HEK293 (cell line): ENCODE measurements around the gene FKBP5.

Experiments used
- CTCF ChIA-PET: fragments of 350-600 bp; formaldehyde crosslinking; extraction: SDS; loops from one replicate; lab custom pipeline; 2021; ENCODE audit warnings: antibody characterized with exemption; lab: Yijun Ruan, JAX
- POLR2A ChIA-PET: fragments of 300-600 bp; formaldehyde crosslinking; extraction: SDS; loops from one replicate; lab custom pipeline; 2020; ENCODE audit warnings: antibody characterized with exemption, inconsistent platforms; lab: Yijun Ruan, JAX
- H3K27ac ChIP-seq: fragments of 200-500 bp; sonication (Bioruptor generic); 2 replicates; pipeline ENCODE4 v1.5.1; 2014; ENCODE audit warnings: low read depth, low read length, control low read depth, inconsistent platforms; ENCODE audit errors: extremely low read depth
- H3K36me3 ChIP-seq, 2 experiments: fragments of 200-500 bp in 1 of 2; sonication (Bioruptor generic) in 1 of 2; 1 replicate in 1 of 2; 2 replicates in 1 of 2; pipeline ENCODE4 v1.5.1; 2014 to 2017; ENCODE audit warnings: inconsistent platforms in 2 of 2, low read length in 2 of 2; ENCODE audit not compliant: control insufficient read depth in 2 of 2, insufficient read depth in 1 of 2
- H3K4me1 ChIP-seq: fragments of 200-500 bp; sonication (Bioruptor generic); 2 replicates; pipeline ENCODE4 v1.5.1; 2014; ENCODE audit warnings: mild to moderate bottlenecking, low read length, inconsistent platforms; ENCODE audit not compliant: control insufficient read depth, insufficient read depth
- H3K4me3 ChIP-seq: 2 replicates; pipeline ENCODE4 v1.5.1; 2011; ENCODE audit warnings: low read depth, mild to moderate bottlenecking, control low read depth, low read length, moderate library complexity
- H3K9me3 ChIP-seq: fragments of 200-500 bp; sonication (Bioruptor generic); 2 replicates; pipeline ENCODE4 v1.5.1; 2014; ENCODE audit warnings: low read depth, low read length, inconsistent platforms; ENCODE audit not compliant: control insufficient read depth, insufficient read depth
- PRDM1 ChIP-seq: fragments of 450-650 bp; formaldehyde crosslinking; IDR thresholded peaks from 2 replicates; pipeline ENCODE4; 2016; ENCODE audit warnings: missing biosample characterization, missing genetic modification characterization
- ZFP69B ChIP-seq: fragments of 450-650 bp; formaldehyde crosslinking; IDR thresholded peaks from 2 replicates; pipeline ENCODE4 v1.5.1; 2016; ENCODE audit warnings: missing biosample characterization, missing genetic modification characterization
- ZNF121 ChIP-seq: fragments of 450-650 bp; formaldehyde crosslinking; IDR thresholded peaks from 2 replicates; pipeline ENCODE4 v1.5.1; 2016; ENCODE audit warnings: missing biosample characterization, missing genetic modification characterization
- ZNF157 ChIP-seq: fragments of 450-650 bp; formaldehyde crosslinking; IDR thresholded peaks from 2 replicates; pipeline ENCODE4 v1.5.1; 2016; ENCODE audit warnings: missing biosample characterization, missing genetic modification characterization
- ZNF19 ChIP-seq: fragments of 450-650 bp; formaldehyde crosslinking; IDR thresholded peaks from 2 replicates; pipeline ENCODE4; 2016; ENCODE audit warnings: missing biosample characterization, missing genetic modification characterization, low read depth
- ZNF24 ChIP-seq: fragments of 450-650 bp; formaldehyde crosslinking; IDR thresholded peaks from 2 replicates; pipeline ENCODE4 v1.5.1; 2016; ENCODE audit warnings: missing biosample characterization, missing genetic modification characterization
- ZNF266 ChIP-seq: fragments of 450-650 bp; formaldehyde crosslinking; IDR thresholded peaks from 2 replicates; pipeline ENCODE4 v1.5.1; 2016; ENCODE audit warnings: missing biosample characterization, missing genetic modification characterization, low read depth
- ZNF354C ChIP-seq: fragments of 450-650 bp; formaldehyde crosslinking; IDR thresholded peaks from 2 replicates; pipeline ENCODE4 v1.5.1; 2016; ENCODE audit warnings: missing biosample characterization, missing genetic modification characterization, low read depth, borderline replicate concordance
- ZNF416 ChIP-seq: fragments of 450-650 bp; formaldehyde crosslinking; IDR thresholded peaks from 2 replicates; pipeline ENCODE4 v1.5.1; 2016; ENCODE audit warnings: missing biosample characterization, missing genetic modification characterization
- ZNF473 ChIP-seq: fragments of 450-650 bp; formaldehyde crosslinking; IDR thresholded peaks from 2 replicates; pipeline ENCODE4 v1.5.1; 2017; ENCODE audit warnings: missing biosample characterization, missing genetic modification characterization
- ZNF501 ChIP-seq: fragments of 450-650 bp; formaldehyde crosslinking; IDR thresholded peaks from 2 replicates; pipeline ENCODE4 v1.5.1; 2016; ENCODE audit warnings: missing biosample characterization, missing genetic modification characterization
- ZNF548 ChIP-seq: fragments of 450-650 bp; formaldehyde crosslinking; IDR thresholded peaks from 2 replicates; pipeline ENCODE4 v1.5.1; 2016; ENCODE audit warnings: missing biosample characterization, missing genetic modification characterization
- ZNF670 ChIP-seq: fragments of 450-650 bp; formaldehyde crosslinking; IDR thresholded peaks from 2 replicates; pipeline ENCODE4 v1.5.1; 2016; ENCODE audit warnings: missing biosample characterization, missing genetic modification characterization, low read depth
- ZNF776 ChIP-seq: fragments of 450-650 bp; formaldehyde crosslinking; IDR thresholded peaks from 2 replicates; pipeline ENCODE4 v1.5.0; 2017; ENCODE audit warnings: missing biosample characterization, missing genetic modification characterization, borderline replicate concordance
- ZNF777 ChIP-seq: fragments of 450-650 bp; formaldehyde crosslinking; IDR thresholded peaks from 2 replicates; pipeline ENCODE4 v1.5.1; 2017; ENCODE audit warnings: missing biosample characterization, missing genetic modification characterization, borderline replicate concordance
- ZSCAN23 ChIP-seq: fragments of 450-650 bp; formaldehyde crosslinking; IDR thresholded peaks from 2 replicates; pipeline ENCODE4 v1.5.1; 2016; ENCODE audit warnings: missing biosample characterization, missing genetic modification characterization
- TF ChIP-seq, protein P1 (sequence below): fragments of 450-650 bp; formaldehyde crosslinking; IDR thresholded peaks from 2 replicates; pipeline ENCODE4 v1.5.1; 2016; ENCODE audit warnings: missing biosample characterization, missing genetic modification characterization
- TF ChIP-seq, protein P2 (sequence below): fragments of 450-650 bp; formaldehyde crosslinking; IDR thresholded peaks from 2 replicates; pipeline ENCODE4 v1.5.1; 2016; ENCODE audit warnings: missing biosample characterization, missing genetic modification characterization

The FKBP5 gene

DNA sequence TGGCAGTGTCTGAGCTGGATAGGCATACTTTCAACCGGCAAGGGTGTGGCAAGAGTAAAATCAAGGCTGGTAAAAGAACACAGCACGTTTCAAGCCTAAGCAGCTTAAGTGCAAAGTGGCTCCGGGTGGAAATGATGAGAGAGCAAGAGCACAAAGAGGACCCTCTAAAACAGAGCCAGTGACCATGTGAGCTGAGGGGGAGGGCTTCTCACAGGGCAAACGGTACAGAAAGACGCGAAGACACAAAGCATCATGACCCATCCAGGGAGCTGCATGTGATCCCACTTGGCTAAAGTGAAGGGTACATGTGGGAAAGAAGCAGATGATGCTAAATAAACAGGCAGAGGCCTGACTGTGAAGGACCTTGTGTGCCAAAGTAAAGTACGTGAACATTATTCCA is 25.7 kb downstream of the FKBP5 start (continued):
- TF ChIP-seq, protein P1, sequence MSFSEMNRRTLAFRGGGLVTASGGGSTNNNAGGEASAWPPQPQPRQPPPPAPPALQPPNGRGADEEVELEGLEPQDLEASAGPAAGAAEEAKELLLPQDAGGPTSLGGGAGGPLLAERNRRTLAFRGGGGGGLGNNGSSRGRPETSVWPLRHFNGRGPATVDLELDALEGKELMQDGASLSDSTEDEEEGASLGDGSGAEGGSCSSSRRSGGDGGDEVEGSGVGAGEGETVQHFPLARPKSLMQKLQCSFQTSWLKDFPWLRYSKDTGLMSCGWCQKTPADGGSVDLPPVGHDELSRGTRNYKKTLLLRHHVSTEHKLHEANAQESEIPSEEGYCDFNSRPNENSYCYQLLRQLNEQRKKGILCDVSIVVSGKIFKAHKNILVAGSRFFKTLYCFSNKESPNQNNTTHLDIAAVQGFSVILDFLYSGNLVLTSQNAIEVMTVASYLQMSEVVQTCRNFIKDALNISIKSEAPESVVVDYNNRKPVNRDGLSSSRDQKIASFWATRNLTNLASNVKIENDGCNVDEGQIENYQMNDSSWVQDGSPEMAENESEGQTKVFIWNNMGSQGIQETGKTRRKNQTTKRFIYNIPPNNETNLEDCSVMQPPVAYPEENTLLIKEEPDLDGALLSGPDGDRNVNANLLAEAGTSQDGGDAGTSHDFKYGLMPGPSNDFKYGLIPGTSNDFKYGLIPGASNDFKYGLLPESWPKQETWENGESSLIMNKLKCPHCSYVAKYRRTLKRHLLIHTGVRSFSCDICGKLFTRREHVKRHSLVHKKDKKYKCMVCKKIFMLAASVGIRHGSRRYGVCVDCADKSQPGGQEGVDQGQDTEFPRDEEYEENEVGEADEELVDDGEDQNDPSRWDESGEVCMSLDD (tag by site-specific recombination) = no peak
- TF ChIP-seq ZFP69B (tag by site-specific recombination) = no peak
- TF ChIP-seq ZNF501 (tag by site-specific recombination) = no peak
- TF ChIP-seq ZNF670 (tag by site-specific recombination) = no peak
- no peak for TF ChIP-seq ZNF266 (tag by site-specific recombination)
- no peak for TF ChIP-seq ZNF19 (tag by site-specific recombination)
- no peak for TF ChIP-seq ZNF354C (tag by site-specific recombination)

DNA sequence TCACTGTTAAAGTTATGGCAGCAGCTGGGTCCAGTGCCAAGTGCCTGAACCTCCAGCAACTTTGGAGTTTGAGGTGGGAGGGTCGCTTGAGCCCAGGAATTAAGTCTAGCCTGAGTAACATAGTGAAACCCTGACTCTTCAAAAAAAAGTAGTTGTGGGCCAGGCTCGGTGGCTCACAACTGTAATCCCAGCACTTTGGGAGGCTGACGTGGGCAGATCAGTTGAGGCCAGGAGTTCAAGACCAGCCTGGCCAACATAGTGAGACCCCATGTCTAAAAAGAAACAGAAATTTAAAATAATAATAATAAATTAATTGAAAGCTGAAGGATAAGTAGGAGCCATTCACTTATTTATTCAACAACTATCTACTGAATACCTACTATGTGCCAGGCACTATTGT is 33.8 kb downstream of the FKBP5 start:
- Histone ChIP-seq H3K4me1 (no peaks in the 10 kb centered on the region), H3K9me3 (no peaks in the 10 kb centered on the region), H3K4me3 (no peak overlapping the region), H3K36me3 (no peaks in the 10 kb centered on the region), H3K27ac (no peak overlapping the region)
- ChIA-PET CTCF (interaction anchor here (1.2 kb wide), 1 partner anchor 15 kb away, joined by 4 read pairs; no protein-coding TSS in a partner anchor), POLR2A (no interaction called here)
- TF ChIP-seq ZNF416 (tag by site-specific recombination) (no peak), ZNF121 (tag by site-specific recombination) (peak; percentile 67), ZNF777 (tag by site-specific recombination) (no peak)

DNA sequence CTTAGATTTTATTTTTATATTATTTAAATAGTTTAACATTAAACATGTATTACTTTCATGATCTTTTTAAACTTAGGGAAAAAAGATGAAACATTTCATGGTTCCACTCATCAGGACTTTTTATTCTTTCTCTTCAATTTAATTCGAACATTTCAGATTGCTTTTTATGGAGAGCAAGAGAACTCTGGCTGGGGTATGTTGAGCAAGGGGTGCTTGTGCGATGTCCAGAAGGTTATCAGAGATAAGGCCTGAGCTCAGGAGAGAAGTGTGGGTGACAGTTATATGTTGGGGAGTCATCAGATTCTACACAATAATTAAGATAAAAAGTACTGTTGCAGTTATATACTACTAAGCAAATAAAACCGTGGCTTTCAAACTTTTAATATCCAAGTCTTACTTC is 37.5 kb downstream of the FKBP5 start:
- H3K4me1 ChIP-seq = no peaks in the 10 kb centered on the region; the same call in 1 of the 2 replicates
- no peak overlapping the region for H3K27ac ChIP-seq
- no peak for TF ChIP-seq ZNF473 (tag by site-specific recombination)
- TF ChIP-seq, protein P2, sequence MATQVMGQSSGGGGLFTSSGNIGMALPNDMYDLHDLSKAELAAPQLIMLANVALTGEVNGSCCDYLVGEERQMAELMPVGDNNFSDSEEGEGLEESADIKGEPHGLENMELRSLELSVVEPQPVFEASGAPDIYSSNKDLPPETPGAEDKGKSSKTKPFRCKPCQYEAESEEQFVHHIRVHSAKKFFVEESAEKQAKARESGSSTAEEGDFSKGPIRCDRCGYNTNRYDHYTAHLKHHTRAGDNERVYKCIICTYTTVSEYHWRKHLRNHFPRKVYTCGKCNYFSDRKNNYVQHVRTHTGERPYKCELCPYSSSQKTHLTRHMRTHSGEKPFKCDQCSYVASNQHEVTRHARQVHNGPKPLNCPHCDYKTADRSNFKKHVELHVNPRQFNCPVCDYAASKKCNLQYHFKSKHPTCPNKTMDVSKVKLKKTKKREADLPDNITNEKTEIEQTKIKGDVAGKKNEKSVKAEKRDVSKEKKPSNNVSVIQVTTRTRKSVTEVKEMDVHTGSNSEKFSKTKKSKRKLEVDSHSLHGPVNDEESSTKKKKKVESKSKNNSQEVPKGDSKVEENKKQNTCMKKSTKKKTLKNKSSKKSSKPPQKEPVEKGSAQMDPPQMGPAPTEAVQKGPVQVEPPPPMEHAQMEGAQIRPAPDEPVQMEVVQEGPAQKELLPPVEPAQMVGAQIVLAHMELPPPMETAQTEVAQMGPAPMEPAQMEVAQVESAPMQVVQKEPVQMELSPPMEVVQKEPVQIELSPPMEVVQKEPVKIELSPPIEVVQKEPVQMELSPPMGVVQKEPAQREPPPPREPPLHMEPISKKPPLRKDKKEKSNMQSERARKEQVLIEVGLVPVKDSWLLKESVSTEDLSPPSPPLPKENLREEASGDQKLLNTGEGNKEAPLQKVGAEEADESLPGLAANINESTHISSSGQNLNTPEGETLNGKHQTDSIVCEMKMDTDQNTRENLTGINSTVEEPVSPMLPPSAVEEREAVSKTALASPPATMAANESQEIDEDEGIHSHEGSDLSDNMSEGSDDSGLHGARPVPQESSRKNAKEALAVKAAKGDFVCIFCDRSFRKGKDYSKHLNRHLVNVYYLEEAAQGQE = no peak
- no peak for TF ChIP-seq ZSCAN23
- H3K9me3 ChIP-seq = no peaks in the 10 kb centered on the region
- no peaks in the 10 kb centered on the region for H3K36me3 ChIP-seq
- CTCF ChIA-PET = no interaction called here
- H3K4me3 ChIP-seq = no peak overlapping the region
- POLR2A ChIA-PET = no interaction called here

DNA sequence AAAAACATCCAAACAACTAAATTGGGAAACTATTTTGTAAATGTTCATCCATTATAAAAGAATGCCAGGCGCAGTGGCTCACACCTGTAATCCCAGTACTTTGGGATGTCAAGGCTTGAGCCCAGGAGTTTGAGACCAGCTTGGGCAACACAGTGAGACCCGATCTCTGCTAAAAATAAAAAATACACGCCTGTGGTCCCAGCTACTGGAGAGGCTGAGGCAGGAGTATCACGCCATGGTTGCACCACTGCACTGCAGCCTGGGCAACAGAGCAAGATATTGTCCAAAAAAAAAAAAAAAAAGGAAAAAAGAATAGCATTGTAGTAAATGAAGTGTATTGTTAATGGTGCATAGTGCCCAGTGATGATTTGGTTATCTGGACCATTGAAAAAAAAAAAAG is 38.7 kb downstream of the FKBP5 start:
- CTCF ChIA-PET = interaction anchor here (0.6 to 0.9 kb wide), 5 partner anchors 8 to 132 kb away, joined by 3 to 7 read pairs (median 4); no protein-coding TSS in a partner anchor
- Histone ChIP-seq H3K36me3 (no peaks in the 10 kb centered on the region), H3K27ac (no peak overlapping the region), H3K9me3 (no peaks in the 10 kb centered on the region), H3K4me3 (no peak overlapping the region), H3K4me1 (no peaks in the 10 kb centered on the region; the same call in 1 of the 2 replicates)
- POLR2A ChIA-PET = interaction anchor here (0.7 kb wide), 1 partner anchor 163 kb away, joined by 3 read pairs; no protein-coding TSS in a partner anchor
- no peak for TF ChIP-seq ZNF24 (tag by site-specific recombination)
- no peak for TF ChIP-seq ZNF548 (tag by site-specific recombination)
- no peak for TF ChIP-seq PRDM1
- no peak for TF ChIP-seq ZNF157 (tag by site-specific recombination)
- no peak for TF ChIP-seq ZNF776 (tag by site-specific recombination)
